Measurements from ENCODE around the gene BRD9. TPM values are rescaled to one million over a fixed set of nuclear protein-coding genes. Genes with fewer than 3 reads are reported as not detected.

BRD9 gene
- total RNA-seq, 2 experiments from 2014 or later = 46.7 to 49.7 TPM

DNA sequence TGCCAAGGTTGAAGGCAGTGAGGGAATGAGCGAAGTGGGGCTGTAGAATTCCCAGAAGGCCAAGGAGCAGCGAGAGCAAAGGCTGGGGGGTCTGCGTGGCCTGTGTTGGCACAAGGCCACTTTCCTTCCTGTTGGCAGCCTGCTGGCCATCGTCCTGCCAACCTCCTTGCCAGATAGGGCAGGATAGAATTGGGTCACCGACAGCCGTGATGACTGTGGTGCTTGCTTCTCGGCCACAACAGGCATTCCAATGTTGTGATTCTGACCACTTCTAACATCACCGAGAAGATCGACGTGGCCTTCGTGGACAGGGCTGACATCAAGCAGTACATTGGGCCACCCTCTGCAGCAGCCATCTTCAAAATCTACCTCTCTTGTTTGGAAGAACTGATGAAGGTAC is 19.0 kb upstream of the BRD9 start:
- CTCF ChIA-PET = interaction anchor here (1.6 kb wide), 1 partner anchor 11 kb away, joined by 5 read pairs; no protein-coding TSS in a partner anchor

DNA sequence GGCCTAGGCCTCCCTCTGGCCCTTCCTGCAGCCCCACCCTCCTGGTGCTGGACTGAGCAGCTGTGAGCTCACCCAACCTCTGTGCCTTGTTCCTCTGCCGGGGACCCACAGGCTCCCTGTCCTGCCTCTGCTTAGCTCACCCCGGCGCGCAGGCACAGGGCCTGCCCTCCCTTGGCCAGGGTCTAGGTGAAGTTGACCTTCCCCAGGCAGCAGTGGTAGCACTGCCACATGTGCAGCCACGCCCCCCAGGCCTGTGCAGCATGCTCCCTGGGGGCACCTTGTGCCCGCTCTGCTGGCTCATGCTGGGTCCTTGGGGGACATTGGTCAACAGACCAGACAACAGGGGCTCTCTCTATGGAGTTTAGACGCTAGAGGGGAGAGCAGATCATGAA is 18.2 kb upstream of the BRD9 start:
- POLR2A ChIA-PET = no interaction called here
- peaks cover 55% of the 10 kb centered on the region for H3K36me3 Mint-ChIP-seq (ENCODE audit: low read depth)
- CTCF ChIA-PET = interaction anchor here (1.6 kb wide), 1 partner anchor 10 kb away, joined by 5 read pairs; no protein-coding TSS in a partner anchor
- H3K9me3 Mint-ChIP-seq (ENCODE audit: low read depth) = no peaks in the 10 kb centered on the region
- no peak overlapping the region for H3K4me3 Mint-ChIP-seq
- ATAC-seq (no peak), DNase-seq (no peak)
- H3K27me3 Mint-ChIP-seq = no peaks in the 10 kb centered on the region
- intact Hi-C loops (cut with DNase I, micrococcal nuclease) = no loop called here
- H3K27ac Mint-ChIP-seq = no peak overlapping the region
- peaks cover 13% of the 10 kb centered on the region for H3K4me1 Mint-ChIP-seq

More for the DNA sequence above, 19.0 kb upstream of the BRD9 start:
- no peak overlapping the region for H3K4me3 Mint-ChIP-seq
- DNase-seq (no peak), ATAC-seq (no peak)
- intact Hi-C loops (cut with DNase I, micrococcal nuclease) = no loop called here
- POLR2A ChIA-PET = no interaction called here
- no peak overlapping the region for H3K27ac Mint-ChIP-seq
- peaks cover 51% of the 10 kb centered on the region for H3K36me3 Mint-ChIP-seq (ENCODE audit: low read depth)
- no peaks in the 10 kb centered on the region for H3K9me3 Mint-ChIP-seq (ENCODE audit: low read depth)
- H3K4me1 Mint-ChIP-seq = peaks cover 13% of the 10 kb centered on the region
- no peaks in the 10 kb centered on the region for H3K27me3 Mint-ChIP-seq

DNA sequence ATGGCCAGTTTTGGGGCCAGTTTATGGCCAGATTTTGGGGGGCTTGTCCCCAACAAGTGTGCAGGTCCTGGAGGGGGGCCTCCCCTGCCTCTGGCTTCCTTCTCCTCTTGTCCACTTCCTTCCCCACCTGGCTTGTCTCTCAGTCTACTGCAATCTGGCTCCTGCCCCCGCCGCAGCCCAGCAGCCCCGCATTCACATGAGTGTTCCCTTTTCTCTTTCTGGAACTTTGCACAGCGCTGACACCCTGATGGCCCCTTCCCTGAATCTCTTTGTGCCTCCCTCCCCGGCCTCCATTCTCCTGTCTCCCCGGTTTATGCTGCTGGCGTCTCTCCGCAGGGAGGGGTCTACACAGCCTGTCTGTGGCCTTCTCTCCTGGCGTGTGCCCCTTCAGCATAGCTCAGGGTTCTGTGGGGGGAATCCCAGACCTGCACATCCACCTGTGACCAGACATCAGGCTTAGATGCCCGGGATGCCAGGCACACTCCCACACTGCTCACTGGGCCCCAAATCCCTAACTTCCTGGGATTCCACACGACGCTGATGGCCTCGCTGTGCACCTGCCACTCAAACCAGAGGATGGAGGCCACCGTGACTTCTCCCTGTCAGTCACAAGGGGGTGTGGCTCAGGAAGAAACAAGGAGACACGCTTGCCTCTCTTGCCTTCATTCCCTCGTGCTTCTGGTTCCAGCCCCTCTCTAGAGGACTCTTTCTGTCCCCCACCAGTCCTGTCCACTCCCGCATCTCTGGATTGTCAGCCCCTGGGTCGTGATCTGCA is 17.6 kb upstream of the BRD9 start:
- H3K4me3 Mint-ChIP-seq = no peak overlapping the region
- peaks cover 58% of the 10 kb centered on the region for H3K36me3 Mint-ChIP-seq (ENCODE audit: low read depth)
- DNase-seq (no peak), ATAC-seq (no peak)
- ChIA-PET POLR2A (no interaction called here), CTCF (interaction anchor here (0.6 kb wide), 1 partner anchor 150 kb away, joined by 3 read pairs; no protein-coding TSS in a partner anchor)
- H3K4me1 Mint-ChIP-seq = peaks cover 13% of the 10 kb centered on the region
- intact Hi-C loops (cut with DNase I, micrococcal nuclease) = no loop called here
- no peak overlapping the region for H3K27ac Mint-ChIP-seq
- no peaks in the 10 kb centered on the region for H3K9me3 Mint-ChIP-seq (ENCODE audit: low read depth)
- H3K27me3 Mint-ChIP-seq = no peaks in the 10 kb centered on the region

DNA sequence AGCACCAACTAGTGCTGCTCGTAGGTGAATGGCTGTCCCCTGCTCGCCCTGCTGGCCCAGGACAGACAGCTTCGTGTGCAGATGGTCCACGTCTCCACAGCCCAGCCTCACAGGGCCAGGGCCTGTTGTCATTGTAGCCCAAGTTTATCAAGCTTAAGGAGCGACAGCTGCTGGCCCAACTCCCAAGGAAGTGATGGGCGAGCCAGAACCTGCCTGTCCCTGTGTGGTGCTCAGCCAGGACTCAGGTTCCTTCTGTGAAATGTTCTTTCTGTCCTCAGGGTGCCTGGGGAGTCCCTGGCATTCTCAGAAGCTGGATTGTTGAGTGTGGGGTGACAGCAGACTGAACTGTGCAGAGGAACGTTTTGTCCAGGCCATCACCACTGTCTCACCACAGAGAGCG is 16.5 kb upstream of the BRD9 start:
- Mint-ChIP-seq H3K27ac (no peak overlapping the region), H3K4me3 (no peak overlapping the region), H3K36me3 (ENCODE audit: low read depth) (peaks cover 59% of the 10 kb centered on the region), H3K4me1 (peaks cover 13% of the 10 kb centered on the region), H3K9me3 (ENCODE audit: low read depth) (no peaks in the 10 kb centered on the region), H3K27me3 (no peaks in the 10 kb centered on the region)
- intact Hi-C loops (cut with DNase I, micrococcal nuclease) = no loop called here
- DNase-seq = no peak
- no peak for ATAC-seq
- ChIA-PET CTCF (interaction anchor here (0.6 kb wide), 1 partner anchor 151 kb away, joined by 3 read pairs; no protein-coding TSS in a partner anchor), POLR2A (no interaction called here)

DNA sequence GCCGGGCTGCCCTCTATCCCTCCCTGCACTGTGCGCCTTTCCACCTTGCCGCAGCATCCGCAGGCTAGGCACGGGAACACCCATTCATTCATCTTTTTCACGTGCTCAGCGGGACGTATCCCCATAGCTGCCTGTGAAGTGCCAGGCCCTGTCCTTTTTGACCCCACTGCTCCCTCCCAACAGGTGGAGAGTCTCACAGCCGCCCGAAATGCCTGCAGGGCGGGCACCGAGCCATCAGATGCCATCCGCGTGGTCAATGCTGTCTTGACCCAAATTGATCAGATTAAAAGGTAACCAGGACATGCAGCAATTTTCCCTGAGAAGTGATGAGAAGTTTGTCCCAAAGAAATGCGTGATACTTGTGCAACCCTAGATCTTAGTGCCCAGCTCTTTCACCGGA is 15.6 kb upstream of the BRD9 start:
- Mint-ChIP-seq H3K27me3 (no peaks in the 10 kb centered on the region), H3K9me3 (ENCODE audit: low read depth) (no peaks in the 10 kb centered on the region), H3K4me1 (peaks cover 13% of the 10 kb centered on the region), H3K27ac (no peak overlapping the region), H3K4me3 (no peak overlapping the region), H3K36me3 (ENCODE audit: low read depth) (peaks cover 58% of the 10 kb centered on the region)
- intact Hi-C loops (cut with DNase I, micrococcal nuclease) = no loop called here
- no peak for ATAC-seq
- POLR2A ChIA-PET = no interaction called here
- CTCF ChIA-PET = no interaction called here
- DNase-seq = no peak

DNA sequence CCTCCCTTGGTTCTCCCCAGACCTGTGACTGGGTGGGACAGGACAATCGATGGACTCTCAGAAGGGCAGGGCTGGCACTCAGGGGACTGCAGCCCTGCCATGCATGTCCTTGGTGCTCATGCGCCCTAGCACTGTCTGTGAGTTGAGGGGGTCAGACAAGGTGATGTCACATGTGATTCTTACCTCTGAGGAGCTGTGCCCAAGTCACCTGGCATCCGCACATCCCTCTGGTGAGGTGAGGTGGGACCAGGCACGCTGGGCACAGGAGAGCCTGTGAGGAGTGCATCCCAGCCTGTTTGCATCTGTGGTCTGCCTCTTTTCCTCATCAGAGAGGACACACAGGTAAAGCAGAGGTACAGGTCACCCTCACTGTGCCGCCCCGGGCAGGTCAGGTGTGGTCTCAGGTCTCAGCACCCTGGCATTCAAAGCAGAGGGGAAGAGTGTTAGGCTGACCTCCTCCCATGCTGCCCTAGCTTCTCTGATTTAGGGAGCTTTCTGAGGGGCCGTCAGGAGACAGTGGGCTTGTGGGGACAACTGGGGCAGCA is 14.8 kb upstream of the BRD9 start:
- DNase-seq (no peak), ATAC-seq (no peak)
- CTCF ChIA-PET = no interaction called here
- POLR2A ChIA-PET = no interaction called here
- no peak overlapping the region for H3K4me3 Mint-ChIP-seq
- no peaks in the 10 kb centered on the region for H3K9me3 Mint-ChIP-seq (ENCODE audit: low read depth)
- intact Hi-C loops (cut with DNase I, micrococcal nuclease) = no loop called here
- no peaks in the 10 kb centered on the region for H3K27me3 Mint-ChIP-seq
- H3K36me3 Mint-ChIP-seq (ENCODE audit: low read depth) = peaks cover 57% of the 10 kb centered on the region
- peaks cover 5% of the 10 kb centered on the region for H3K4me1 Mint-ChIP-seq
- no peak overlapping the region for H3K27ac Mint-ChIP-seq

DNA sequence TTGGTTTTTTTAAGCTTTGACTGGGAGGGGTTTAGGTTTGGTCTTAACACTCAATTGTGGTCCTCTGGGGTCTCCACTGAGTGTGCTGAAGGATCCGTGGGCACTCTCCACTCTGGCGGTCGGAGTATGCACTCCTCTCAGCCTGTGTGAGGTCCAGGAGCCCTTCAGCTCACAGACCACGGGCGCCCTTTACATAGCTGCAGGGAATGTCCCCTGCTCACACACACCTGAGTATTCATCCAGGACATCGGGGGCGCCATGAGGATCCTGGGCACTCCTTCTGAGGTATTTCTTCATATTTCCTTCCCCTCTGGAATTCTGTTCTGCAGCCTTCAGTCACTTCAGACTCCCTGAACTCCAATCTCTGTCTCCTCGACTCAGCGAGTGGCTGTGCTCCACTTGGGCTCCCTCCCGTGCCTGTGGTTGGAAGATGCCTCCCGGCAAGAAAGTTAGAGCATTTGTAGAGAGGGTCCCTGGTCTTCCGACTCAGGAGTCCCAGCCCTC is 12.6 kb upstream of the BRD9 start:
- POLR2A ChIA-PET = no interaction called here
- Mint-ChIP-seq H3K4me1 (no peaks in the 10 kb centered on the region), H3K36me3 (ENCODE audit: low read depth) (peaks cover 48% of the 10 kb centered on the region), H3K4me3 (no peak overlapping the region), H3K9me3 (ENCODE audit: low read depth) (no peaks in the 10 kb centered on the region), H3K27me3 (no peaks in the 10 kb centered on the region), H3K27ac (no peak overlapping the region)
- ATAC-seq (no peak), DNase-seq (no peak)
- CTCF ChIA-PET = interaction anchor here (0.8 kb wide), 1 partner anchor 146 kb away, joined by 4 read pairs; no protein-coding TSS in a partner anchor
- intact Hi-C loops (cut with DNase I, micrococcal nuclease) = no loop called here

DNA sequence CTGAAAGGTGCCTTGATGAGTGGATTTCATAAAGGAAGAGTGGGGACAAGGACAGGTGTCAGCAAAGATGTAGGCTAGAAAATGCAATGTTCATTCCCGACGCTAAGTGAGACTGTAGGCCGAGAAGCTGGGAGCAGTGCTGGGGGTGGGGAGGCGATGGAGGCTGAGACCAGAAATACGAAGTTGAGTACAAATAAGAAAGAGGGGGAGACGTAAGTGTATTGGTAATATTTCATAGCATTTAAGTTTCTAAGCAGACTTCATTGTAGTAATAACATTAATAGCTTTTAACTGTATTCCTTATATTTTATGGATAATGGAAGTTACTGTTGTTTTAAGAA is 11.1 kb upstream of the BRD9 start:
- Mint-ChIP-seq H3K36me3 (ENCODE audit: low read depth) (peaks cover 45% of the 10 kb centered on the region), H3K27ac (no peak overlapping the region), H3K9me3 (ENCODE audit: low read depth) (no peaks in the 10 kb centered on the region), H3K4me1 (no peaks in the 10 kb centered on the region), H3K27me3 (no peaks in the 10 kb centered on the region), H3K4me3 (no peak overlapping the region)
- ATAC-seq (no peak), DNase-seq (no peak)
- ChIA-PET CTCF (interaction anchor here (0.8 to 1.4 kb wide), 5 partner anchors 11 to 231 kb away, joined by 3 to 6 read pairs (median 3); partner anchors contain the start of genes BRD9 and TRIP13), POLR2A (no interaction called here)
- intact Hi-C loops (cut with DNase I, micrococcal nuclease) = loop anchor here (2.0 kb wide), 1 partner anchor 233 kb away; no protein-coding TSS in a partner anchor

DNA sequence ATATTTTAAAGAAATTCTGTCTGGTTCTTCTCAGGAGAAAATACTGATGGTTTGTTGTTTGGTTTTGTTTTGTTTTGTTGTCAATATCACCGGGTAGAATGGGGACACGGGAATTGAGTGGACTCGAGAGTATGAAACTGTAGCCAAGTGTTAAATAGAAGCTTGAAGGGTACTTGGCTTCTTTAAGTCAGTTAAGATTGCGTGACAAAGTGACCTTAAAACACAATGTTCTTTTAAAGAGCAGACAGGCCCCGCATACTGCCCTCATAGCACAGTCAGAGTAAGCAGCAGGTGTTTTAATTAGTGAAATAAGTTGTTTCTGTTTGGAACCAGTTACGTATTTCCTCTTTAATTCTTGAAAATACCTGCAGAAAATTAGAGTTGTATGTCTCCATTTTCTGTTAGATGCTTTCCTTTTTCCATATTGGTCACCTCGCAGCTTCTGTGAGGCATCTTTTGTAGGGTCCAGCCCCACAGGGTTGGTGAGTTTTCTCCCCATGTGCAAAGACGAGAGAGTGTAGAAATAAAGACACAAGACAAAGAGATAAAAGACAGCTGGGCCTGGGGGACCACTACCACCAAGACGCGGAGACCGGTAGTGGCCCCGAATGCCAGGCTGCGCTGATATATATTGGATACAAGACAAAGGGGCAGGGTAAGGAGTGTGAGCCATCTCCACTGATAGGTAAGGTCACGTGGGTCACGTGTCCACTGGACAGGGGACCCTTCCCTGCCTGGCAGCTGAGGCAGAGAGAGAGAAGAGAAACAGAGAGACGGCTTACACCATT is 9.7 kb upstream of the BRD9 start:
- no peaks in the 10 kb centered on the region for H3K4me1 Mint-ChIP-seq
- ChIA-PET CTCF (interaction anchor here (0.7 to 1.4 kb wide), 4 partner anchors 13 to 230 kb away, joined by 3 to 6 read pairs (median 4); no protein-coding TSS in a partner anchor), POLR2A (no interaction called here)
- H3K9me3 Mint-ChIP-seq (ENCODE audit: low read depth) = no peaks in the 10 kb centered on the region
- ATAC-seq (no peak), DNase-seq (no peak)
- no peak overlapping the region for H3K27ac Mint-ChIP-seq
- peaks cover 35% of the 10 kb centered on the region for H3K36me3 Mint-ChIP-seq (ENCODE audit: low read depth)
- intact Hi-C loops (cut with DNase I, micrococcal nuclease) = loop anchor here (2.0 kb wide), 1 partner anchor 232 kb away; no protein-coding TSS in a partner anchor
- no peaks in the 10 kb centered on the region for H3K27me3 Mint-ChIP-seq
- no peak overlapping the region for H3K4me3 Mint-ChIP-seq

DNA sequence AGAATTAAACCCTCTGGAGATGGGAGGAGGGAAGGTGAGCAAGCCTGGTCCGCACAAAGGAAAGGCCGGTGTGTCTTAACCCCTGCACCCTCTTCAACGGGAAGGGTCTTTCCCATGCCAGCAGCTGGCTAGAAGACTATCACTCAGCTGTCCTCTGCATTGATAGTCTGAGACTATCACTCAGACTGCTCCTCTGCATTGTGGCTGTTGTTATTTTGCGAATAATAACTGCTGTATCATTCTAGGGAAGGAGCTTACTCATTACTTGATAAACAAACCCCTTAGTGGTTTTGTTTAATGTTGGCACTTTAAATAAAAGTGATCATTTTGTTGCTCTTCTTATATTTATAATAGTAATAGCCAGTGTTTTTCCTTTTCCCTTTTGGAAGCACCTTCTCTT is 8.2 kb upstream of the BRD9 start:
- Mint-ChIP-seq H3K27me3 (no peaks in the 10 kb centered on the region), H3K4me3 (no peak overlapping the region), H3K27ac (no peak overlapping the region), H3K9me3 (ENCODE audit: low read depth) (no peaks in the 10 kb centered on the region), H3K4me1 (no peaks in the 10 kb centered on the region), H3K36me3 (ENCODE audit: low read depth) (peaks cover 35% of the 10 kb centered on the region)
- no peak for ATAC-seq
- DNase-seq = no peak
- CTCF ChIA-PET = interaction anchor here (0.7 to 1.6 kb wide), 5 partner anchors 9 to 231 kb away, joined by 3 to 7 read pairs (median 4); no protein-coding TSS in a partner anchor
- POLR2A ChIA-PET = no interaction called here
- intact Hi-C loops (cut with DNase I, micrococcal nuclease) = no loop called here

DNA sequence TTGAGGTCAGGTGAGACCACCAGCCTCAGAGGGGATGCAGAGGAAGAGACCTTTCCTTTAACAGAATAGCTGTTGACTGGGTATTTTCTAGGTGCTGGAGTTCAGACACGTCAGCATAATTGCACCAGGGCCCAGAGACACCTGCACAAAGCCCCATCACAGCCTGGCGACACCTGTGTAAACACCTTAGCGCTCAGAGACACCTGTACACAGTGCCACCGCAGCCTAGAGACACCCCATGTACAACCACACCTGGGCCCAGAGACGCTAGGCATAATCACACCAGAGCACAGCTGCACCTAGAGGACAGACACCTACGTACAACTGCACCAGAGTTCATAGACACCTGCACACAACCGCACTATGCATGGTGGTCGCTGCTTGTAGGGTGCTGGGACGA is 1.1 kb upstream of the BRD9 start:
- no peak overlapping the region for H3K27ac Mint-ChIP-seq
- ATAC-seq (no peak), DNase-seq (no peak)
- peaks cover 59% of the 10 kb centered on the region for H3K36me3 Mint-ChIP-seq (ENCODE audit: low read depth)
- peaks cover 32% of the 10 kb centered on the region for H3K4me1 Mint-ChIP-seq
- ChIA-PET CTCF (interaction anchor here (1.0 to 1.2 kb wide), 4 partner anchors 88 to 759 kb away, joined by 3 read pairs; no protein-coding TSS in a partner anchor), POLR2A (no interaction called here)
- H3K9me3 Mint-ChIP-seq (ENCODE audit: low read depth) = no peaks in the 10 kb centered on the region
- intact Hi-C loops (cut with DNase I, micrococcal nuclease) = loop anchor here in 1 of 2 experiments (2.0 to 10.0 kb wide), 8 partner anchors 109 to 905 kb away; partner anchors contain the start of genes CCDC127, EXOC3, MRPL36 and PDCD6
- H3K4me3 Mint-ChIP-seq = peak overlapping the region; percentile 90
- no peaks in the 10 kb centered on the region for H3K27me3 Mint-ChIP-seq

Measured in activated CD4-positive, alpha-beta T cell treated with anti-CD3 and anti-CD28 coated beads for 36 hours (primary cell).